IMR-90 (cell line): Measurements from ENCODE around the gene EXOC4. TPM values are rescaled to one million over a fixed set of nuclear protein-coding genes. Genes with fewer than 3 reads are reported as not detected.

Experiments
- ATAC-seq: fragments of 200-7000 bp; cut with Tn5 transposase; 2 replicates; pipeline ENCODE4 v1.9.1; 2020; ENCODE audit warnings: low read depth, mild to moderate bottlenecking, moderate library complexity
- BruUV-seq: library from RNA; stranded (reverse); fragments of 400-500 nt; replicated peaks from 2 replicates; lab custom pipeline; 2021; lab: Mats Ljungman, UMichigan
- CTCF ChIA-PET: fragments of 300-600 bp; formaldehyde crosslinking; extraction: SDS; loops from one replicate; lab custom pipeline; 2021; ENCODE audit warnings: antibody characterized with exemption; lab: Yijun Ruan, JAX
- POLR2A ChIA-PET: fragments of 300-600 bp; sonication (Branson Sonifier 250); formaldehyde crosslinking; loops from one replicate; lab custom pipeline; 2022; ENCODE audit warnings: antibody characterized with exemption; ENCODE audit not compliant: unreplicated experiment; lab: Charles Lee
- DNase-seq: peaks from one replicate; pipeline ENCODE4 v3.0.0; 2013
- H2AFZ ChIP-seq: replicated peaks from 2 replicates; pipeline ENCODE3; 2013; ENCODE audit warnings: low read length, mild to moderate bottlenecking; ENCODE audit not compliant: poor library complexity
- H2AK5ac ChIP-seq: 2 replicates; pipeline ENCODE4 v1.6.1; 2013; ENCODE audit warnings: low read depth, low read length, inconsistent platforms
- H2AK9ac ChIP-seq: replicated peaks from 2 replicates; pipeline ENCODE3; 2013; ENCODE audit warnings: mild to moderate bottlenecking, low read depth, low read length, moderate library complexity; ENCODE audit not compliant: poor library complexity
- H2BK120ac ChIP-seq: 2 replicates; pipeline ENCODE4 v1.6.1; 2013; ENCODE audit warnings: low read depth, low read length, inconsistent platforms
- H2BK15ac ChIP-seq: 3 replicates; pipeline ENCODE4 v1.6.1; 2013; ENCODE audit warnings: low read depth, low read length, inconsistent platforms
- H2BK20ac ChIP-seq: 2 replicates; pipeline ENCODE4 v1.6.1; 2013; ENCODE audit warnings: low read depth, mild to moderate bottlenecking, inconsistent platforms, low read length, moderate library complexity
- H2BK5ac ChIP-seq: 2 replicates; pipeline ENCODE4 v1.6.1; 2013; ENCODE audit warnings: mild to moderate bottlenecking, low read depth, low read length, inconsistent platforms; ENCODE audit not compliant: poor library complexity, severe bottlenecking
- H3K14ac ChIP-seq: replicated peaks from 2 replicates; pipeline ENCODE4 v1.6.1; 2013; ENCODE audit warnings: low read depth, low read length, inconsistent platforms
- H3K18ac ChIP-seq: 2 replicates; pipeline ENCODE4 v1.6.1; 2013; ENCODE audit warnings: low read depth, low read length, control low read depth
- H3K23ac ChIP-seq: 2 replicates; pipeline ENCODE4 v1.6.1; 2013; ENCODE audit warnings: low read depth, low read length, inconsistent platforms
- H3K27ac ChIP-seq: 2 replicates; pipeline ENCODE4 v1.5.1; 2013; ENCODE audit warnings: mild to moderate bottlenecking, control low read depth, low read length; ENCODE audit not compliant: insufficient read depth
- H3K27me3 ChIP-seq: 2 replicates; pipeline ENCODE4 v1.6.1; 2013; ENCODE audit warnings: low read length; ENCODE audit not compliant: control insufficient read depth, insufficient read depth
- H3K36me3 ChIP-seq: 2 replicates; pipeline ENCODE4 v1.6.1; 2013; ENCODE audit warnings: low read length, mixed read lengths; ENCODE audit not compliant: control insufficient read depth, insufficient read depth
- H3K4ac ChIP-seq: 2 replicates; pipeline ENCODE4 v1.6.1; 2013; ENCODE audit warnings: low read depth, low read length, inconsistent platforms
- H3K4me1 ChIP-seq: 2 replicates; pipeline ENCODE4 v1.6.1; 2013; ENCODE audit warnings: low read length, mixed read lengths; ENCODE audit not compliant: control insufficient read depth, insufficient read depth
- H3K4me2 ChIP-seq: 2 replicates; pipeline ENCODE4 v1.6.1; 2013; ENCODE audit warnings: low read depth, mild to moderate bottlenecking, control low read depth, low read length, moderate library complexity
- H3K4me3 ChIP-seq: 2 replicates; pipeline ENCODE4 v1.5.1; 2013; ENCODE audit warnings: low read depth, mild to moderate bottlenecking, control low read depth, low read length, moderate library complexity; ENCODE audit not compliant: insufficient read depth
- H3K56ac ChIP-seq: 2 replicates; pipeline ENCODE4 v1.6.1; 2013; ENCODE audit warnings: low read length, inconsistent platforms; ENCODE audit not compliant: insufficient read depth; ENCODE audit errors: extremely low read depth
- H3K79me1 ChIP-seq, 2 experiments: 2 replicates each; pipeline ENCODE4 v1.6.1; 2013; ENCODE audit warnings: low read length in 2 of 2, inconsistent platforms in 1 of 2, low read depth in 1 of 2
- H3K9ac ChIP-seq: 2 replicates; pipeline ENCODE4 v1.6.1; 2013; ENCODE audit warnings: low read depth, low read length, control low read depth
- H3K9me1 ChIP-seq: 2 replicates; pipeline ENCODE4 v1.6.1; 2013; ENCODE audit warnings: low read length, inconsistent platforms; ENCODE audit not compliant: insufficient read depth
- H3K9me3 ChIP-seq: 2 replicates; pipeline ENCODE4 v1.6.1; 2013; ENCODE audit warnings: low read length; ENCODE audit not compliant: control insufficient read depth, insufficient read depth
- H4K20me1 ChIP-seq: 2 replicates; pipeline ENCODE4 v1.6.1; 2013; ENCODE audit warnings: low read length, inconsistent platforms; ENCODE audit not compliant: insufficient read depth
- H4K5ac ChIP-seq: 2 replicates; pipeline ENCODE4 v1.6.1; 2013; ENCODE audit warnings: mild to moderate bottlenecking, low read depth, low read length, control low read depth
- H4K8ac ChIP-seq, 2 experiments: 2 replicates each; pipeline ENCODE4 v1.6.1; 2013; ENCODE audit warnings: low read depth in 2 of 2, low read length in 2 of 2, control low read depth in 1 of 2, inconsistent platforms in 1 of 2
- H4K91ac ChIP-seq: 2 replicates; pipeline ENCODE4 v1.6.1; 2013; ENCODE audit warnings: low read depth, low read length, inconsistent platforms; ENCODE audit not compliant: insufficient read depth
- BHLHE40 ChIP-seq: fragments of 150-350 bp; IDR thresholded peaks from 2 replicates; pipeline ENCODE4 v1.6.1; 2016; ENCODE audit warnings: mild to moderate bottlenecking, low read depth, low read length
- CEBPB ChIP-seq: IDR thresholded peaks from 2 replicates; pipeline ENCODE4 v1.6.1; 2012; ENCODE audit warnings: low read depth, low read length, improper control_type of control experiment
- POLR2A ChIP-seq: IDR thresholded peaks from 2 replicates; pipeline ENCODE4 v1.6.1; 2012; ENCODE audit warnings: mild to moderate bottlenecking, low read depth, low read length
- dilution Hi-C: fragments of 300-500 bp; cut with HindIII; formaldehyde crosslinking; loops from one replicate; pipeline ENCODE4 v1.14.3; 2018; ENCODE audit warnings: low sequenced_read_pairs; ENCODE audit not compliant: unreplicated experiment
- in situ Hi-C: fragments of 300-500 bp; cut with MboI; formaldehyde crosslinking; loops from 3 replicates; pipeline ENCODE4 v1.14.3; 2019; ENCODE audit warnings: low sequenced_read_pairs, inconsistent platforms, mixed read lengths
- intact Hi-C: fragments of 100-400 bp; cut with micrococcal nuclease; formaldehyde crosslinking; loops from 2 replicates; pipeline ENCODE4 v1.10.0; 2022
- polyA plus RNA-seq, 3 experiments: library from polyadenylated mRNA; depleted of rRNA; stranded (reverse); fragments of >200 nt; gene quantifications; 2 replicates each; pipeline ENCODE4 v1.2.3, GENCODE V29; 2012; ENCODE audit warnings: low replicate concordance in 1 of 3
- total RNA-seq: library from RNA; depleted of rRNA; stranded (reverse); fragments of >200 nt; gene quantifications from 2 replicates; pipeline ENCODE4 v1.2.3, GENCODE V29; 2012

Gene EXOC4
- total and polyA plus RNA-seq, 2 of the 4 experiments (the other 2 are of a cell fraction): 25.4 to 94.6 TPM

DNA sequence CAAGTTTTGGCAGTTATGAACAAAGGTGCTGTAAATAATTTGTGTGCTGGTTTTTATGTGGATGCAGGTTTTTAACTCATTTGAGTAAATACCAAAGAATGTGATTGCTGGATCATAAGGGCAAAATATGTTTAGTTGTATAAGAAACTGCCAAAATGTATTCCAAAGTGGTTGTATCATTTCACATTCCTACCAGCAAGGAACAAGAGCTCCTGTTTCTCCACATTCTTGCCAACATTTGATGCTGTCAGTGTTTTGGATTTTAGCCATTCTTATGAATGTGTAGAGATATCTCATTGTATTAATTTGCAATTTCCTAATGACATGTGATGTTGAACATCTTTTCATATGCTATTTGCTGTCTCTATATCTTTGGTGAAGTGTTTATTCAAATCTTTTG, 666.9 kb downstream of the EXOC4 start:
- DNase-seq (peak; percentile 17), ATAC-seq (no peak)
- Histone ChIP-seq H3K4me1 (no peaks in the 10 kb centered on the region), H2BK5ac (no peak overlapping the region), H3K27me3 (no peaks in the 10 kb centered on the region), H2BK15ac (no peak overlapping the region), H3K4me3 (no peak overlapping the region), H3K27ac (no peak overlapping the region), H2BK120ac (no peak overlapping the region), H2AFZ (no peak overlapping the region), H3K79me1 (no peaks in the 10 kb centered on the region), H4K8ac (no peak overlapping the region), H2AK5ac (no peak overlapping the region), H2BK20ac (no peak overlapping the region), H3K14ac (no peak overlapping the region), H3K4ac (no peak overlapping the region), H3K23ac (no peak overlapping the region), H4K91ac (no peak overlapping the region), H3K56ac (no peak overlapping the region), H3K9me3 (no peaks in the 10 kb centered on the region), H4K5ac (no peak overlapping the region), H3K4me2 (no peak overlapping the region), H3K9me1 (no peaks in the 10 kb centered on the region), H3K18ac (no peak overlapping the region), H3K9ac (no peak overlapping the region), H4K20me1 (no peaks in the 10 kb centered on the region), H2AK9ac (no peak overlapping the region), H3K36me3 (no peaks in the 10 kb centered on the region)
- in situ Hi-C loops (no loop called here), dilution Hi-C loops (no loop called here), intact Hi-C loops (no loop called here)
- ChIA-PET CTCF (no interaction called here), POLR2A (no interaction called here)
- no TSS peak for BruUV-seq
- TF ChIP-seq CEBPB (no peak), BHLHE40 (no peak), POLR2A (no peak)
